SU-DHL-6 (cell line): ENCODE measurements around the gene CDH13.

Experiments used
- H2AFZ ChIP-seq: fragments of 200-600 bp; sonication (generic); 2 replicates; pipeline ENCODE4 v1.6.1; 2014; ENCODE audit warnings: low read depth, mild to moderate bottlenecking, moderate library complexity, mixed read lengths, antibody characterized with exemption, low read length; ENCODE audit not compliant: severe bottlenecking
- H3F3A ChIP-seq: fragments of 200-600 bp; shearing (Covaris generic); 2 replicates; pipeline ENCODE4 v1.6.0; 2016; ENCODE audit warnings: antibody characterized with exemption, mild to moderate bottlenecking; ENCODE audit not compliant: insufficient read depth
- H3K27ac ChIP-seq: fragments of 200-600 bp; sonication (generic); 2 replicates; pipeline ENCODE4 v1.5.1; 2016; ENCODE audit warnings: low read depth, mild to moderate bottlenecking, low read length, moderate library complexity, mixed read lengths
- H3K27me3 ChIP-seq: fragments of 200-600 bp; sonication (generic), shearing (Covaris generic); 2 replicates; pipeline ENCODE4 v1.6.0; 2014; ENCODE audit warnings: mild to moderate bottlenecking, low read length
- H3K36me3 ChIP-seq: fragments of 200-600 bp; sonication (generic); 2 replicates; pipeline ENCODE4 v1.6.1; 2014; ENCODE audit warnings: mild to moderate bottlenecking, low read length, mixed read lengths
- H3K4me2 ChIP-seq: fragments of 300-600, 200-600 bp; shearing (Covaris generic), sonication (generic); 2 replicates; pipeline ENCODE4 v1.6.0; 2014; ENCODE audit warnings: low read length, low read depth, mild to moderate bottlenecking; ENCODE audit not compliant: poor library complexity, severe bottlenecking
- H3K4me3 ChIP-seq: fragments of 200-600 bp; sonication (generic); 2 replicates; pipeline ENCODE4 v1.5.1; 2014; ENCODE audit warnings: antibody characterized with exemption, low read length, mild to moderate bottlenecking, mixed read lengths; ENCODE audit not compliant: insufficient read depth, poor library complexity, severe bottlenecking
- H3K79me2 ChIP-seq: fragments of 200-600 bp; sonication (generic); 2 replicates; pipeline ENCODE4 v1.6.1; 2014; ENCODE audit warnings: mild to moderate bottlenecking, low read length, moderate library complexity; ENCODE audit not compliant: insufficient read depth
- H3K9ac ChIP-seq: fragments of 200-600 bp; sonication (generic); 2 replicates; pipeline ENCODE4 v1.7.0; 2014; ENCODE audit warnings: mild to moderate bottlenecking, low read length
- H3K9me2 ChIP-seq: fragments of 200-600 bp; sonication (generic); replicated peaks from 2 replicates; pipeline ENCODE4 v1.6.1; 2014; ENCODE audit warnings: low read length; ENCODE audit not compliant: insufficient read depth
- H3K9me3 ChIP-seq: fragments of 200-600 bp; sonication (generic); 2 replicates; pipeline ENCODE4 v1.6.1; 2014; ENCODE audit warnings: low read length, mixed read lengths; ENCODE audit not compliant: insufficient read depth
- H4K20me1 ChIP-seq: fragments of 200-600 bp; sonication (generic); 2 replicates; pipeline ENCODE4 v1.6.1; 2014; ENCODE audit warnings: low read depth, mild to moderate bottlenecking, antibody characterized with exemption, low read length, moderate library complexity, mixed read lengths
- EZH2phosphoT487 ChIP-seq: fragments of 200-600 bp; sonication (generic), shearing (Covaris generic); conservative IDR thresholded peaks from 2 replicates; pipeline ENCODE4 v1.6.1; 2018; ENCODE audit warnings: mild to moderate bottlenecking, antibody characterized with exemption, low read length, moderate library complexity, mixed read lengths
- TF ChIP-seq, protein P1 (sequence below): fragments of 200-600 bp; sonication (generic); IDR thresholded peaks from one replicate; pipeline ENCODE4 v1.5.1; 2017; ENCODE audit warnings: antibody characterized with exemption, mild to moderate bottlenecking, low read length, moderate library complexity; ENCODE audit not compliant: insufficient read depth, poor library complexity, severe bottlenecking

CDH13 gene

DNA sequence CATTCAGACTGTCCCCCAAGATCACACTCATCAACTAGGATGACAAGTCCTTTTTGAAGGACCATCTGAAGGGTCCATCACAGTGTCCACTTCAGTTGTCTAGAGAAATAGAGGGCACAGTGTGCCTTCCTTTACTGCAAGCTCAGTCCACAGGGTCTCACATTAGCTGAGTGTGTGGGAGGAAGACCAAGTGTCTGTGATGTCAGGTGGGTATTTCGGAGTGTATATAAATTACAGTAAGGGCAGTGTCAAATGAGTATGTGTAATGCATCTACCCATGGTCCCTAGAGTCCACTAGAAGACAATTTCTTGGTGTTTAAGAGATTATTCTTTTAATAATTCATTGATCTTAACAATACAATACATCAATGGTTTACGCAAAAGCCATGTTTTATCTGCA, 272.2 kb downstream of the CDH13 start:
- no peak for TF ChIP-seq EZH2phosphoT487
- TF ChIP-seq, protein P1, sequence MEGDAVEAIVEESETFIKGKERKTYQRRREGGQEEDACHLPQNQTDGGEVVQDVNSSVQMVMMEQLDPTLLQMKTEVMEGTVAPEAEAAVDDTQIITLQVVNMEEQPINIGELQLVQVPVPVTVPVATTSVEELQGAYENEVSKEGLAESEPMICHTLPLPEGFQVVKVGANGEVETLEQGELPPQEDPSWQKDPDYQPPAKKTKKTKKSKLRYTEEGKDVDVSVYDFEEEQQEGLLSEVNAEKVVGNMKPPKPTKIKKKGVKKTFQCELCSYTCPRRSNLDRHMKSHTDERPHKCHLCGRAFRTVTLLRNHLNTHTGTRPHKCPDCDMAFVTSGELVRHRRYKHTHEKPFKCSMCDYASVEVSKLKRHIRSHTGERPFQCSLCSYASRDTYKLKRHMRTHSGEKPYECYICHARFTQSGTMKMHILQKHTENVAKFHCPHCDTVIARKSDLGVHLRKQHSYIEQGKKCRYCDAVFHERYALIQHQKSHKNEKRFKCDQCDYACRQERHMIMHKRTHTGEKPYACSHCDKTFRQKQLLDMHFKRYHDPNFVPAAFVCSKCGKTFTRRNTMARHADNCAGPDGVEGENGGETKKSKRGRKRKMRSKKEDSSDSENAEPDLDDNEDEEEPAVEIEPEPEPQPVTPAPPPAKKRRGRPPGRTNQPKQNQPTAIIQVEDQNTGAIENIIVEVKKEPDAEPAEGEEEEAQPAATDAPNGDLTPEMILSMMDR = no peak
- H3K4me3 ChIP-seq = no peak overlapping the region
- H3K4me2 ChIP-seq = no peak overlapping the region
- H3K27ac ChIP-seq = no peak overlapping the region
- H3K9me2 ChIP-seq = no peaks in the 10 kb centered on the region
- H3F3A ChIP-seq = no peaks in the 10 kb centered on the region
- H3K79me2 ChIP-seq = no peaks in the 10 kb centered on the region
- H3K27me3 ChIP-seq = no peaks in the 10 kb centered on the region
- no peak overlapping the region for H2AFZ ChIP-seq
- no peak overlapping the region for H3K9ac ChIP-seq
- no peaks in the 10 kb centered on the region for H4K20me1 ChIP-seq
- H3K9me3 ChIP-seq = no peaks in the 10 kb centered on the region
- no peaks in the 10 kb centered on the region for H3K36me3 ChIP-seq

DNA sequence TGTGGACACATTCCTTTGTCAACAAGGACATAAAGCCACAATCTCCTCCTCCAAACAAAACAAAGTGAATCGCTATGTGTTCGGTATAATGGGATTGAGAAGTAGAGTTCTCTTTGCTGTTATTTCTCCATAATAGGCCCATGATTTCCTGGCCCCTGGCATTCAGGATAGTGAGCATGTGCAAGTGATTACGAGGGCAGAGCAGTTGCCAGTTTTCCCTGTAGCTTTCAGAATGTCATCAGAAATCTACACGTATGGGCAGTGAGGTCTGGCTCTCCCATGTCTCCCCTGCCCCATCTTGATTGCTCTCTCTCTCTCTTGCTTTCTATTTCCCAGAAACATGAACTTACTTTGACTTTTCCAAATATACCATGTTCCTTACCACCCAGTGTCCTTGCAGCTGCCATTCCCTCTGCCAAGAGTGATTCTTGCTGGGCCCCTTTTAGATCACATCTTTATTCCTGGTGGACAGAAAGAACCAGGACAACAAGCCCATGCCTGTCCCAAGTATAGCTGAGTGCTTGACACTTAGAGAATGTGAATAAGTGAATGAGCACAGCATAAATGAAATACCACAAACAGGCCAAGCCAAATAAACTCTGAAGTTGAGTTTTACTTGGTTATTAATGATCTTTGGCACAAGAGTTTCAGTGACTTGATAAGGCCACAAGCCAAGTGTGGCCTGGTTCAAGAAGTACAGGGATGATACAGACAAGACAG, 273.1 kb downstream of the CDH13 start:
- Histone ChIP-seq H3K9me2 (no peaks in the 10 kb centered on the region), H3K4me2 (no peak overlapping the region), H3K9ac (no peak overlapping the region), H3K4me3 (no peak overlapping the region), H3K36me3 (no peaks in the 10 kb centered on the region), H3F3A (no peaks in the 10 kb centered on the region), H3K27me3 (no peaks in the 10 kb centered on the region), H3K27ac (no peak overlapping the region), H3K9me3 (no peaks in the 10 kb centered on the region), H4K20me1 (no peaks in the 10 kb centered on the region), H3K79me2 (no peaks in the 10 kb centered on the region), H2AFZ (no peak overlapping the region)
- TF ChIP-seq, protein P1 = no peak
- TF ChIP-seq EZH2phosphoT487 = no peak

DNA sequence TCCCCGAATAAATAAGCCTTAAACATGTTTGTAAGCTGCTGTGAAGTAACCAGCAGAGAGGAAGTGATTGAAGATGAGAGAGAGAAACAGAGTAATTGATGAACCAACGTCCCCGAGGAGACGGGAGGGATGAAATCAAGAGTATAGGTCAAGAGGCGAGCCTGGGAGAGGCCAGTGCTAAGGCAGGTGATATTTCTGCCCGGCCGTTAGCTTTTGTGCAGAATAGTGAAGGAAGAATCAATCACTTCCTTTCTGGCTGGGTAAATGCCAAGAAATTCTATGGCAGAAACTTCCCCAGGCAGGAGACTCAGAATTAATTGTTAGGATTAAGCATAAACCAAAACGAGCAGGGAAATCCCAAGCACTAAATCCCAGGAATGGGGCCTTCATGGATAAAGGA, 273.8 kb downstream of the CDH13 start:
- no peaks in the 10 kb centered on the region for H3F3A ChIP-seq
- TF ChIP-seq EZH2phosphoT487 = no peak
- TF ChIP-seq, protein P1 = no peak
- H3K9me2 ChIP-seq = no peaks in the 10 kb centered on the region
- H3K36me3 ChIP-seq = no peaks in the 10 kb centered on the region
- no peak overlapping the region for H3K27ac ChIP-seq
- no peaks in the 10 kb centered on the region for H4K20me1 ChIP-seq
- no peak overlapping the region for H3K9ac ChIP-seq
- no peaks in the 10 kb centered on the region for H3K27me3 ChIP-seq
- H3K4me2 ChIP-seq = no peak overlapping the region
- H3K4me3 ChIP-seq = no peak overlapping the region
- H3K79me2 ChIP-seq = no peaks in the 10 kb centered on the region
- H2AFZ ChIP-seq = no peak overlapping the region
- no peaks in the 10 kb centered on the region for H3K9me3 ChIP-seq
